ENCODE results near the gene RHCG.

DNA sequence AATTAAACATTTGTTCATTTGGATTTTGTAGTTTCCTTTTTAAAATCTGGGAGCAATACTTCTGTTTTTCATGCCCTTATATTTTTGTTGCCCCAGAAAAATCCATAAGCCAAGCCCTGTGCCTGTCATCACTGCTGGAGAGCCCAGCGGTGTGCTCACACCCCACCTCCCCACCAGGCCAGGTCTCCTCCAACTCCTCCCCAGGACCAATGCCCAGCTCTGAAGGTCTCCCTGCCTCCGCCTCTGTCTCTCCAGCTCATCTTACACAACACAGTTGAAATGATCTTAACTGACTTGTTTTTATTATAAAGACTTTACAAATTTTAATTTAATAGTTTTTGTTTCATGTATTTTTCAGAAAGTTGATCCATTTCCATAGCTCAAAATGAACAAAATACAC is 66.4 kb downstream of the RHCG start:
- TF ChIP-seq CTCF (IDR thresholded peaks at IDR 0.05; ENCODE audit: low read length), result no peak
- TF ChIP-seq EZH2 (IDR thresholded peaks at IDR 0.05; ENCODE audit: borderline replicate concordance, low read length), result no peak

All from OCI-LY1 (cell line).